HG02840 (cell line): ENCODE results near the gene ZNF638.
"Not testable (repeated sequence)": the region's sequence is repeated elsewhere in the genome, so short reads cannot be mapped to it uniquely, and the experiment has no call there.

Experiments used
- ATAC-seq: cut with Tn5 transposase; IDR thresholded peaks from one replicate; pipeline ENCODE4 v1.9.1; 2021; ENCODE audit warnings: mild to moderate bottlenecking, moderate library complexity, moderate number of reproducible peaks; ENCODE audit not compliant: unreplicated experiment, low FRiP score

ZNF638 gene

DNA sequence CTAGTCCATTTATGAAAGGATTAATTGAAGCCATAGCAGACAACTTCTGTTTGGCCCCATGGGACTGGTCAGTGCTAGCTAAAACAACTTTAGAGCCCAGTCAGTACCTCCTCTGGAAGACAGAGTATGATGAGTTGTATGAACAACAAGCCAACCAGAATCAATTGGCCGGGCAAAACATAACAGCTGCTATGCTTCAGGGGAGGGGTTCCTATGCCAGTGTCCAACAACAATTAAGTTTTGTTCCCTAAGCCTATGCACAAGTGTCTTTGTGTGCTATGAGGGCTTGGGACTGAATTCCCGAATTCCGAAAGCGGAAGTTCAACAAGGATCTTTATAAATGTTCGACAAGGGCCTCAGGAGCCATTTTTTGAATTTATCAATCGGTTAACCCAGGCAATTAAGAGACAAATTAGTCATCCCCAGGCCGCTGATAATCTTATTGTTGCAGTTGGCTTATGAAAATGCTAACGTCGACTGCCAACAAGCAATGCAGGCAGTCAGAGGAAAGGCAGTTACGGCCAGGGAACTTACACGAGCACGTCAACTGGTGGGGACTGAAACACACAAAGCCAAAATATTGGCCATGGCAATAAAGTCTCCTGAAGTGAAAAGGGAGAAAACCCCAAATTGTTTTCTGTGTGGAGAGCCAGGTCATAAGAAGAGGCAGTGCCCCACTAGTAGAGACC, 57.9 kb downstream of the ZNF638 start:
- no peak for ATAC-seq

DNA sequence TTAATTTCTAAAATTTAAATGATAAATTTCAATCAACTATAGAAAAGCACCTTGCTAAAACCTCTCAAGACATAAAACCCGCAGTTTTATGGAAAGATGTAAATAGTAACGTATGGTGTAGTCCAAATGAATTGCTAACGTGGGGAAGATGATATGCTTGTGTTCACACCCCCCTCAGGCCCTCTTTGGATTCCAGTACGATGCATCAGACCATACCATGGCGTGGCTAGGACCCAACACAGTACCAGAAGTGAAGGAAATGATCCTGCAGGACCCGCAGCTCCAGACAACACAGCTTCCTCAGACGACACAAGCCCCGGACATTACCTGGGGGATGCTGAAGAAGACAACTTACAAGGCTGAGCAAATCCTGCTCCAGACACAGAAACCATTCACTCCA, 61.6 kb downstream of the ZNF638 start:
- no peak for ATAC-seq

DNA sequence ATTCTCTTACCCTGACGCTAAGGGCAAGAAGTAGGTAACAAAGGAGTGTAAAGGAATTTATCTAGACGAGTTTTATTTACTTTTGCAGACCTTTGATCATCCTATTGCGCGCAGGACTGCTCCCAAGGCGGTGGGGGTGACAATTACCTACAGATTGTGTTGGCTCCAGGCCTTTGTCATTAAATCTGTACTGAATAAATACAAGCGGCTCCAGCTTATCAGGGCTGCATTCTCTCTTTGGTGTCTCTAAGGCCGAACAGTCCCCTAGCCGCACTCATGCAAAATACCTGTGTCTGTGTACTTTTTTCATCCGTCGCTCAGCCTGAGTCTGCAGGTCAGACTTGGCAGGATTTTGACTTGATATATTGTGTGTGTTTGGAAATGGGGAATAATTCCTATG, 63.9 kb downstream of the ZNF638 start:
- no peak for ATAC-seq

DNA sequence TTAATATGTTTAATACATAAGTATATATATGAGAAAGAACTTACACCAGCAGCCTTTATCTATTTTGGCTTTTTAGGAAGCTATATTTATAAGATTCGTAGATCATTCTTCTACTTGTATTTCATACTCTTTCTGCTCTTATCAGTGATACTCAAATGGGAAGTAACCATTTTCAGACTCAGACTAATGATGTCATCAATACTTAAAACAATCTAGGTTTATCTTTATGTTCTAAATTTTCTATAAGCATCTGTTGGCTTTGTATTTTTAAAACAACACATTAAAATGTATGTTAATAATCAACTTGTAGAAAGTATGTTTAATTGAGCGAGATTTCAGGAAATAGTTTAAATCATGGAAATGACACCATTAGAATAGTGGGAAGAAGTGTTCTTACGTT, 70.8 kb downstream of the ZNF638 start:
- no peak for ATAC-seq

DNA sequence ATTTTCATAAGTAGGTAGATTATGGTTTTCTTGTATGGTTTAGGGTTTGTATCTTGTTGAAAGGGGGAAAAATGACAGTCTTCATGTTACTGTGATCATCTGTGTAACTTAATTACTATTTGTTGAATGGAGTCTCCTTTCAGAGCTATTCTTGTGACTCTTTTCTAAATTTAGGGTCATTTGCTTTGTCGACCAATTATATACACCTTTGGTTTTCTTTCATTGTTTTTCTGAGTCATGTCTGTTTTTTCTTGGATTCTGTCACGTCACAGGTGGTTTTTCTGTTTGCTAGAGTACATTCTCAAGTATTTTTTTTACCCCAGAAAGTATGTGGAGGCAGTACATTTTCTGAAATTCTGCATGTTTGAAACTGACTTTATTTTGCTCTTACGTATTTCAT, 78.0 kb downstream of the ZNF638 start:
- ATAC-seq = no peak

DNA sequence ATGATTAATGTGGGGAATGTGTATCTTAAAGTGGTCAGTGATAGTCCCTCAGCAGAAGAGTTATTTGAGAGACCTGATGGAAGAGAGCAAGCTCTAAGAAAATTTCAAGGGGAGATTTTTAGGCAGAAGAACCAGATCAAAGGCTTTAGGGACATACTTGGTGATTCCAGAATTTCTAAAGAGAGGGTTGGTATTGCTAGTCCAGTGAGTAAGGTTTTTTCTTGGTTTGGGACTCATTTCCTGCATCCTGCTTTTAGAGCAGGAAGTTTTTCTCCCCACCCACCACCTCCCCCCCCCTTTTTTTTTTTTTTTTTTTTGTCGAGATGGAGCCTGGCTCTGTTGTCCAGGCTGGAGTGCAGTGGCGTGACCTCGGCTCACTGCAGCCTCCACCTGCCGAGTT, 79.1 kb downstream of the ZNF638 start:
- no peak for ATAC-seq

DNA sequence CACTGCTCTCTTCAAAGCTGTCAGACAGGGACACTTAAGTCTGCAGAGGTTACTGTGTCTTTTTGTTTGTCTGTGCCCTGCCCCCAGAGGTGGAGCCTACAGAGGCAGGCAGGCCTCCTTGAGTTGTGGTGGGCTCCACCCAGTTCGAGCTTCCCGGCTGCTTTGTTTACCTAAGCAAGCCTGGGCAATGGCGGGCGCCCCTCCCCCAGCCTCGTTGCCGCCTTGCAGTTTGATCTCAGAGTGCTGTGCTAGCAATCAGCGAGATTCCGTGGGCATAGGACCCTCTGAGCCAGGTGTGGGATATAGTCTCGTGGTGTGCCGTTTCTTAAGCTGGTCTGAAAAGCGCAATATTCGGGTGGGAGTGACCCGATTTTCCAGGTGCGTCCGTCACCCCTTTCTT, 85.3 kb downstream of the ZNF638 start:
- not testable (repeated sequence) for ATAC-seq

DNA sequence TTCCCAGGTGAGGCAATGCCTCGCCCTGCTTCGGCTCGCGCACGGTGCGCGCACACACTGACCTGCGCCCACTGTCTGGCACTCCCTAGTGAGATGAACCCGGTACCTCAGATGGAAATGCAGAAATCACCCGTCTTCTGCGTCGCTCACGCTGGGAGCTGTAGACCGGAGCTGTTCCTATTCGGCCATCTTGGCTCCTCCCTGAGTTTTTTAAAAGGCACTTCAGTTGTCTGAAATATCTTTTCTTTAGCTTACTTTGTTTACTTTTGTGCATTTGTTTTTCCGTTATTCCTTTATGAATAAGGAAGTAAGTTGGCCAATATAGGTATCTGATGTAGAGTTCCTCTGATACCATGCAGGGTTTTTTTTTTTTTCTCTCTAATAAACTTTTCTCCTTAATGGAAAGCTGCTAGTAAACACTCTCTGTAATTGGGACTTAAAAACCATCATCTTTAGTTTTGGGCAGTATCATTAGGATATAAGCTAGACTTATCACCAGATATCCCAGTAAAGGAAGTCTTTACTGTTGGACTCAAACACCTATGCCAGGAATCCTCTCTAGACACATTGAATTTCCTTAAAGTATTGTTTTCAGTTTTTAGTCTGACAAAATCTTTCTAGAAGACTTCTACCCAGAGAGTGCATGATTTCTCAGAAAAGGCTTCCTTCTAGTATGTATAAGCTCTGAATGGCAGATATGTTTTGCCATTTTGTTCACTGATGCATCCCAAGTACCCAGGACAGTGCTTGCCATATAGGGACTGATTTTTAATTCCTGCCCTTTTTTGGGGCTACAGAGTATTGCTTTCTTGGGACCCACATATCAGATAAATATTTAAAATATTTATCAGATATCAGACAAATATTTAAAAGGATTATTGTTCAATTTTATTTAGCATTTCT, 86.0 kb downstream of the ZNF638 start:
- ATAC-seq = no peak

DNA sequence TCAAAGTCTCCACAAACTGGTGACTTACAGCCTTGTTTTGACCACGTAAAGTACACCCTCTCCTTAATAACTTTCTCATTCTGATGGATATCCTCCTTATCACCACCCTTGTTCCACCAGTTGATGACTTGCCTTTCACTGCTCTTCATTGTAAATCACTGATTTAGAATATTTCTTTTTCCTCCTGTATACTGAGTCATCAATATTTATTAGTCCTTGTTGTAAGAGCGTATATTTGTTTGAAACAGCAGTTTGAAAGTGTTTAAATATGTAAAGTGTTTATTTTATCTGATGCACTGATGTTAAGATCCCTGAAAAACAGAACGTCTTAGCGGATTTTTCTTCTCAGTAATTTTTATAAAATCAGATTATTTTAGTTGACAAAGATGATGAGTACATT, 87.6 kb downstream of the ZNF638 start:
- ATAC-seq = no peak

DNA sequence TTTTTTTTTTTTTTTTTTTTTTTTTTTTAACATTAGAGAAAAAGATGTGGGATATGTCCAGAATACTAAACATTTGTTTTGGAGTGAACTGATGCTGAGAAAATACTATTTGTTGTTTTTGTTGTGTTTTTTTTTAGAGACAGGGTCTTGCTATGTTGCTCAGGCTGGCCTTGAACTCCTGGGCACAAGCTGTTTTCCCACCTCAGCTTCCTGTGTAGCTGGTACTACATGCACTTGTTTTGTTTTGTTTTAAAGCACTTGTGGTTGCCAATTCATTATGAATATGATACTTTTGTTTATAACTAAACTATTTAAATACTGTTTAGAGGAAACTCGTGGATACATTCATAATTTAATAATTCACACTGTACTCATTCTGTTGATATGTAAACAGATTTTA, 88.4 kb downstream of the ZNF638 start:
- no peak for ATAC-seq

DNA sequence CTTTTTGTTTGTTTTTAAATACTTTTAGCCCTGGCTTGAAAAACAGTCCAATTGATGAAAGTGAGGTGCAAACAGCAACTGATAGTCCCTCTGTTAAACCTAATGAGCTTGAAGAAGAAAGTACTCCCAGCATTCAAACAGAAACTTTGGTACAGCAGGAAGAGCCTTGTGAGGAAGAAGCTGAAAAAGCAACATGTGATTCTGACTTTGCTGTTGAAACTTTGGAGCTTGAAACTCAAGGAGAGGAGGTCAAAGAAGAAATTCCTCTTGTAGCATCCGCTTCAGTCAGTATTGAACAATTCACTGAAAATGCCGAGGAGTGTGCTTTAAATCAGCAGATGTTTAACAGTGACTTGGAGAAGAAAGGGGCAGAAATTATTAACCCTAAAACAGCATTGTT, 91.2 kb downstream of the ZNF638 start:
- ATAC-seq = no peak

DNA sequence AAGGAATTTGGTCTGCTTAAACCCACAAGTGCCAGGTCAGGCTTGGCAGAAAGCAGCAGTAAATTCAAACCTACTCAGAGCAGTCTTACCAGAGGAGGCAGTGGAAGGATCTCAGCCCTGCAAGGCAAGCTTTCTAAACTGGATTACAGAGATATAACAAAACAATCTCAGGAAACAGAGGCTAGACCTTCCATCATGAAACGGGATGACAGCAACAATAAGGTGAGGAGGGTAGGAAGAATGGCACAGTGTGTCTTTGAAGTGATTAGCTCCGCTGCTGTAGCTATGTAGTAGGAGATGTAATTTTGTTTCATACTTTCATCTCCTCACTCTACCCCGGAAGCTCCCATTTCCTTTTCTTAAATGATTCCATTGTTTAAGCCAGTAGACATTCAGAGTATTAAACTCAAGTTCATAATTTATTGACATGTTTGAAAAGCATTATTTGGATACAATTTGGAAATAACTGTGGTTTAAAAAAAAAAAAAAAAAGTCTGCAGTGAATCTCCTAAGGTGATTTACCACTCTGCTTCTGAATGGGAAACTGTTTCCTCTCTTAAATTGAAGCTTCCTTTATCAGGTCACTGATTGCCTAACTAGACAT, 92.3 kb downstream of the ZNF638 start:
- no peak for ATAC-seq

DNA sequence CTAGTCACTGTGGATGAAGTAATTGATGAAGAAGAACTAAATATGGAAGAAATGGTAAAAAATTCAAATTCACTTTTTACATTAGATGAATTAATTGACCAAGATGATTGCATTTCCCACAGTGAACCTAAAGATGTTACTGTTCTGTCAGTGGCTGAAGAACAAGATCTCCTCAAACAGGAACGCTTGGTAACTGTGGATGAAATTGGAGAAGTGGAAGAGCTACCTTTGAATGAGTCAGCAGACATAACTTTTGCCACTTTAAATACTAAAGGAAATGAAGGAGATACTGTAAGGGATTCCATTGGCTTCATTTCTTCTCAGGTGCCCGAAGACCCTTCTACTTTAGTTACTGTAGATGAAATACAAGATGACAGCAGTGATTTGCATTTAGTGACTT, 95.1 kb downstream of the ZNF638 start:
- ATAC-seq = no peak

DNA sequence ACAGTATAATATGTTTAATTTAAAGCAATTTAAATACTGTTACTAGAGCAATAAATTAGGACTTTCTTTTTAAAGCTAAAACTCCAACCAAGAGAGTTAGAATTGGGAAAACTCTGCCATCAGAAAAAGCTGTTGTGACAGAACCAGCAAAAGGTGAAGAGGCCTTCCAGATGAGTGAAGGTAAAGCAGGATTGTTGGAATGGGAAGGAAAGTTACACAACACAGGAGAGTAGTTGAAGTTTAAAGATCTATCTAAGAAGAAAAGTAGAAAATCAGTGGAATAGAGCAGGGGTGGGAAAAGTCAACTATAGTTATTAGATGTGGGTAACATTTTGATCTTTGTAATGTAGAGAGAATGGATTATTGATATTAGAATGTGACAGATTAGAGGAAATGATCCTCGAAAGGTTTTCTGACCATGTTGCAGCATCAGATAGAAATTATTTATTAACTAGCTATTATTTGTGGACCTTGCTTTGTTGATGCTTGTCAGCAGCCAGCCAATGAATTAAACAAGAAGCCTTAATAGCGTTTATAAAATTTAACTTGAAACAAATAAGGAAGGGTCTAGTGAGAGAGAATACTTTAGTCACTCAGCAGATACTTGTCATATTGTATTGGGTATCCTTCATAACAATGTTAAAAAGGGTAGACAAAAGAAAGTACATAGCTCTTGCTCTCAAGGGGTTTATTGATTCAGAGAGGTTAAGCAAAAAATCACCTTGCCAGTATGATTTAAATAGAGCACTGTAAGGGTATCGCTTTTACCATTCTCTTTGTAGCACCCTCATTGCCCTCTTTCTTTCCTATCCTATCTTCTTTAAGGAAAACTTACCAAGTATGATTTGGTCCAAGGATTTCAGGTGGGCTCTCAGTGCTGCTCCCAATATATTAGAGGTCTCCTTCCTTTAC, 97.1 kb downstream of the ZNF638 start:
- no peak for ATAC-seq

DNA sequence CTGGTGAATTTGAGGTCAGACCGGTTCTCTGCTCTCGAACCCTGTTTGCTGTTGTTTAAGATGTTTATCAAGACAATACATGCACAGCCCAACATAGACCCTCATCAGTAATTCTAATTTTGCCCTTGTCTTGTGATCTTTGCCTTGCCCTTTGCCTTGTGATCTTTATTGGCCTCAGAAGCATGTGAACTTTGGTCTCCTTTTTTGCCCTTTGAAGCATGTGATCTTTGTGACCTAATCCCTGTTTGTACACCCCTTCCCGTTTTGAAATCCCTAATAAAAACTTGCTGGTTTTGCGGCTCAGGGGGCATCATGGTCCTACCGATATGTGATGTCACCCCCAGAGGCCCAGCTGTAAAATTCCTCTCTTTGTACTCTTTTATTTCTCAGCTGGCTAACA, 113.6 kb downstream of the ZNF638 start:
- not testable (repeated sequence) for ATAC-seq

DNA sequence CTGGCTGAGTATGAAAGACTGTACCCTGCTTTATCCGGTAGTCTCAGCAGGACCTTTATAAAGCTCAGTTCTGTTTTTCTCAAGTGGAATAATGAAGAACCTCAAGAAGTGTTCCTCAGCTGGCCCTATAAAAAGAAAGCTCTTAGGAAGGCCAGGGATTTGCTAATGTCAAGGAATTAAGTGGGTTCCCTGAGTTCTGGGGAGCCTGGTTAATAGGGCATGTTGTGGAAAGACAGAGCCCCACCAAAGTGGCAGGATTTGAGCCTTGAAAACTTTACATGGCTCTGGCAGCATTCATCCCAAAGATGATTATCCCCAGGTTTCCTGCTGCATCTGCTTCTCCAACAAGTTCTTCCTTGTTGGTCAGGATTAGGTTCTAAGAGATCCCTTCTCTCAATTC, 114.9 kb downstream of the ZNF638 start:
- no peak for ATAC-seq

DNA sequence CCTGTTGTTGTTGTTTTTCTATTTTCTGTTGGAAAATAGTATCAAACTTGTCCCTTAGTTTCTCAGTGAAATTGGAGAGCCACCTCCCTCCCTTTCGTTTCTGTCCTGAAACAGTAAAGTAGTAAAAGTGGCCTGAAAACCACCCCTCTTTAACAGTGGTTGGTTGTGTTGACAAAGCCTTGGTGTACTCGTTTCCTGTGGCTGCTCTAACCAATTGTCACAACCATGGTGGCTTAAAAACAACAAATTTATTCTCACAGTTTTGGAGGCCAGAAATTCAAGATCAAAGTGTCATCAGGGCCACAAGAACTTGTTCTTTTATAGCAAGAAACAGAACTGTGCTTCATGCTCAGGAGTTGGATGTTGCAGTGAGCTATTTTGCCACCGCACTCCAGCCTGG, 117.8 kb downstream of the ZNF638 start:
- ATAC-seq = no peak

DNA sequence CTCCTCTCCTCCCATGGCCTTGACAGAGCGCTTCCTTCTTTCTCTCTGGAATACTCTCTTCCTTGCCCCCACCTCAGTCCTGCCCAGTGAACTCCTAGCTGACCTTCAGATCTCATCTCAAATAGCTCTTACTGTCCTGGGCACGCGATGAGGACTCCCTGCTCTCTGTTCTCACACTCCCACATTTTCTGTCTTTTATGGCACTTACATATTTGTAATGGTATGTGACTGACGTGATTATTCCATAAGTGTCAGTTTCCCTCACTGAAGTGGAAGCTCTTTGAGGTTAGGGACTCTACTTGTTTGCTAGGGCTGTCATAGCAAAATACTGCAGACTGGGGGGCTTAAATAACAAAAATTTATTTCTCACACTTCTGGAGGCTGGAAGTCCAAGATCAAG, 120.1 kb downstream of the ZNF638 start:
- no peak for ATAC-seq

DNA sequence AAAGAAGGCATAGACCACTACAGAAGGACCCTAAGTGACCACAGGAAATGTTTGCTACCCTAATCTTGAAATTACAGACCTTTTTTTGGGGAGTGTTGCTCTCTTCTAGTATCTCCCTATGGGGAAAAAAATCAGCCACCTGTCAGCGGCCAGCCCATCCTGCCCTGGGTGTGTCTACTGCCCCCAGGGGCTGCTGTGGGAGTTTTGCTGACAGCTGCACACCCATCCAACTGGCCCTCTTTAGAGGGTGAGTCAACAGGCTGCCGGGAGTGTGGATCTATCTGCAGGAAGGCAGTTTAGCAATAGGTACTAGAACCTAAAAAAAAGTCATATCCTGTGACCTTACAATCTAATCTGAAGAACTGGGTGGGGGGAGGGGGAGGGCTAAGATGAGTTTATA, 121.0 kb downstream of the ZNF638 start:
- no peak for ATAC-seq

DNA sequence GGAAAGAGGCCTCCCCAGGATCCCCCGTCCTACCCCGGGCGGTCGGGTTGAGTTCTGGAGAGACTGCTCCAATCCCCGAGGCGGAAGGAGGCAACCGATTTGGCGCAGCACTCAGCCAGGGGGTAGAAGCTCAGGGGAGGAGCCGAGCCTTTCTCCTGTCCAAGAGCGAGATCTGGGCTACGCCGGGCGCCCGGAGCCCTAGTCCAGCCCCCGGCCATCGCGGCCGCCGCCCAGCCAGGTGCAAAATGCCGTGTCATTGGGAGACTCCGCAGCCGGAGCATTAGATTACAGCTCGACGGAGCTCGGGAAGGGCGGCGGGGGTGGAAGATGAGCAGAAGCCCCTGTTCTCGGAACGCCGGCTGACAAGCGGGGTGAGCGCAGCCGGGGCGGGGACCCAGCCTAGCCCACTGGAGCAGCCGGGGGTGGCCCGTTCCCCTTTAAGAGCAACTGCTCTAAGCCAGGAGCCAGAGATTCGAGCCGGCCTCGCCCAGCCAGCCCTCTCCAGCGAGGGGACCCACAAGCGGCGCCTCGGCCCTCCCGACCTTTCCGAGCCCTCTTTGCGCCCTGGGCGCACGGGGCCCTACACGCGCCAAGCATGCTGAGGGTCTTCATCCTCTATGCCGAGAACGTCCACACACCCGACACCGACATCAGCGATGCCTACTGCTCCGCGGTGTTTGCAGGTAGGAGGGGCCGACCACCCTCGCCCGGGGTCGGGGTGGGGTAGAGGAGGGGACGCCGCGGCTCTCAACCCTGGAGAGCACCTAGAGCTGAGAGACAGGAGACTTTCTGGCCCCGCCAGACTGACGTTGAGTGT, 122.0 kb downstream of the ZNF638 start, which contains the start of gene DYSF:
DYSF (plus strand) TSS at position 158 of the 817 bp plus-strand sequence.
- ATAC-seq = no peak
